Activated gamma-delta T cell treated with anti-CD3 and anti-CD28 coated beads, Interleukin-2, amount 50 U/mL, for 16 hours (primary cell): ENCODE results near the gene RYR3.

Experiments
- DNase-seq: peaks from one replicate; pipeline ENCODE4 v3.0.0-alpha.2; 2020; ENCODE audit warnings: low read depth

The RYR3 gene

GRCh38 chr15:33894193-33894592 lies 583.4 kb downstream of the RYR3 start:
- no peak for DNase-seq

- no peak for DNase-seq
Measured at GRCh38 chr15:33902043-33902442, 591.3 kb downstream of the RYR3 start.

GRCh38 chr15:33903661-33904060 lies 592.9 kb downstream of the RYR3 start:
- no peak for DNase-seq

GRCh38 chr15:33907326-33907725 lies 596.6 kb downstream of the RYR3 start:
- no peak for DNase-seq

GRCh38 chr15:33908406-33908805 lies 597.6 kb downstream of the RYR3 start:
- no peak for DNase-seq

- no peak for DNase-seq
Measured at GRCh38 chr15:33910741-33911140, 600.0 kb downstream of the RYR3 start.

- no peak for DNase-seq
Measured at GRCh38 chr15:33912326-33912725, 601.6 kb downstream of the RYR3 start.

- DNase-seq, result no peak
Measured at GRCh38 chr15:33913459-33913858, 602.7 kb downstream of the RYR3 start.
